GM12891 (cell line): ENCODE measurements around the gene NKX6-2.
"Not testable (repeated sequence)": the region's sequence is repeated elsewhere in the genome, so short reads cannot be mapped to it uniquely, and the experiment has no call there.

Source experiments
- DNase-seq: peaks from one replicate; pipeline ENCODE4 v3.0.0; 2011; ENCODE audit warnings: low spot score; ENCODE audit not compliant: insufficient read length
- FAIRE-seq: peaks from 2 replicates; lab custom pipeline; 2011; peaks lifted over from hg19 to GRCh38; lab: Jason Lieb, UNC
- PAX5 ChIP-seq: IDR thresholded peaks from 2 replicates; pipeline ENCODE4 v1.6.1; 2011; ENCODE audit warnings: low read length, moderate library complexity, mild to moderate bottlenecking; ENCODE audit not compliant: insufficient read depth, severe bottlenecking
- POLR2A ChIP-seq: IDR thresholded peaks from 2 replicates; pipeline ENCODE4 v1.6.1; 2011; ENCODE audit warnings: low read depth, low read length, control low read depth
- POLR2AphosphoS5 ChIP-seq: IDR thresholded peaks from 2 replicates; pipeline ENCODE4 v1.6.1; 2011; ENCODE audit warnings: low read depth, low read length, control low read depth
- POU2F2 ChIP-seq: IDR thresholded peaks from 2 replicates; pipeline ENCODE4 v1.6.1; 2011; ENCODE audit warnings: low read depth, mild to moderate bottlenecking, control low read depth, low read length, moderate library complexity
- SPI1 ChIP-seq: IDR thresholded peaks from 2 replicates; pipeline ENCODE4 v1.6.1; 2011; ENCODE audit warnings: low read depth, low read length, control low read depth
- TAF1 ChIP-seq: IDR thresholded peaks from 2 replicates; pipeline ENCODE4 v1.6.1; 2011; ENCODE audit warnings: low read depth, low read length, control low read depth

The NKX6-2 gene

DNA sequence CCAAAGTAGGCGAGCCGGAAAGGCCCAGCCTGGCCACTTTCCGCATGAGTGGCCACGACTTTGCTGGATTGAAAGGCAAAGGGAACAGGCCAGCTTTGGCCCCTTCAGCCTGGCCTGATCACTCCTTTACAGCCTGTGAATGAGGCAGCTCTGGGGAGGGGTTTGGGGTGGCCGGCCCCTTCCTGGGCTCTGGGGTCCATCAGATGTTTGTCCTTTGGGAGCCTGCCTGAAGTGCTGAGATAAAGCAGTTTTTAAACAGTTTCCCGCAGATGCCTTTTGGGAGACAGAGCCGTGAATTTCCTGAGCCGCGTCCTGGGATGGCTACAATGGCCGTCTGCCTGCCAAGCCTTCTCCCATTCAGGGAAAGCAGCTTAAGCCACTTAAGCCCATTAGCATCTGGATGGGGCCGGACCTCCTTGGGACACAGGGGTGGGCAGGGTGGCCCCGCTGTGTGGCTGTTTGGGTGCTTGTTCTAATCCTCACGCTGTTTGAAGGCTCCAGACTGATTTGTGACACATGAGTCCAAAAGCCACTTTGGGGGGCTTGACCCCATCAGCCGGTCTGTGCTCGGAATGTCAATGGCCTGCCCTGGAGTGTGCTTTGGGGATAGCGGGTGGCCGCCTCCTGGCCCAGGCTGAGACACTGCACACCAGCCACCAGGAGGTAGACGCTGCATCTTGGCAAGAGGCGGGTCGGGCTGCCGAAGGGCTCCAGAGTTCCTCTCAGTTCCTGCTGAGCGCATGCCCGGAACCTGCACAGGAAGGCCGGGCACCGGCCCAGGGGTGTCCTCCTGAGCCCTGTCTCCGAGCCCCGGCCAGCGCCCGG is 38.9 kb downstream of the NKX6-2 start:
- no peak for FAIRE-seq
- DNase-seq, result no peak
- TF ChIP-seq POU2F2, result no peak
- TF ChIP-seq PAX5, result no peak
- TF ChIP-seq POLR2A, result no peak
- no peak for TF ChIP-seq SPI1
- no peak for TF ChIP-seq POLR2AphosphoS5
- no peak for TF ChIP-seq TAF1

GRCh38 chr10:132746386-132746785 is 39.6 kb downstream of the NKX6-2 start:
- FAIRE-seq (no peak), DNase-seq (no peak)
- no peak for TF ChIP-seq POLR2A
- no peak for TF ChIP-seq SPI1
- TF ChIP-seq POU2F2, result no peak
- no peak for TF ChIP-seq TAF1
- no peak for TF ChIP-seq POLR2AphosphoS5
- TF ChIP-seq PAX5, result no peak

- FAIRE-seq (no peak), DNase-seq (no peak)
- TF ChIP-seq SPI1, result no peak
- no peak for TF ChIP-seq POU2F2
- no peak for TF ChIP-seq TAF1
- no peak for TF ChIP-seq POLR2AphosphoS5
- no peak for TF ChIP-seq PAX5
- TF ChIP-seq POLR2A, result no peak
Measured at GRCh38 chr10:132745971-132746370, 40.0 kb downstream of the NKX6-2 start.

DNA sequence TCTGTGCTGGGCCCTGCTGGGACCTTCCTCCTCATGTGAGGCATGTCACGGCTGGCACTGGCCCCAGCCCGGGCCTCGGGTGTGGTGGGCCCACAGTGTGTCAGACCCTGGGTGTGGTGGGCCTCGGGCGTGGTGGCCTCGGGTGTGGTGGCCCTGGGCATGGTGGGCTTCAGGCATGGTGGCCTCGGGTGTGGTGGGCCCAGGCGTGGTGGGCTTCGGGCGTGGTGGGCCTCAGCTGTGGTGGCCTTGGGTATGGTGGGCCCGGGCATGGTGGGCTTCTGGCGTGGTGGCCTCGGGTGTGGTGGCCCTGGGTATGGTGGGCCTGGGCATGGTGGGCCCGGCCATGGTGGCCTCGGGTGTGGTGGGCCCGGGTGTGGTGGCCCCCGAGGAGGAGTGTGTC is 40.4 kb downstream of the NKX6-2 start:
- no peak for DNase-seq
- no peak for FAIRE-seq
- TF ChIP-seq POLR2AphosphoS5 (no peak), POU2F2 (no peak), POLR2A (no peak), SPI1 (no peak), PAX5 (no peak), TAF1 (no peak)

DNA sequence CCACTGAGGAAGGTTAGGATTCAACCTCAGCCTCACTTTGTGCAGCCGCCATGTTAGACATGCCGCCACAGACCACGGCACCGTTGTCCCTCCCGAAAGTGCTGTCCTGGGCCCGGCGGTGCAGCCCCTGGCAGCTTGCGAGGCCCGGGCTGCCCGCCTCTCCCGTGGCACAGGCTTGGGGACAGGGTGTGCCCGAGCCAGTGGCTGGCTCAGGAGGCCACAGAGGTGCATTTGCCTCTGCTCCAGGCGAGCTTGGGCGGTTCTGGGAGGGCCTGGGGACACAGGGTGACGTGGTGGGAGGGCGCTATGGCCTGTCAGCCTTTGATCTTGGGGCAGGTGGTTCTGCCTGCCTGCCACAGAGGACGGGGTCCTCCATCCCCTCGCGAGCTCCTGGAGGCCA is 41.1 kb downstream of the NKX6-2 start:
- DNase-seq, result no peak
- FAIRE-seq, result no peak
- TF ChIP-seq POU2F2 (no peak), POLR2A (no peak), SPI1 (no peak), PAX5 (no peak), POLR2AphosphoS5 (no peak), TAF1 (no peak)

GRCh38 chr10:132743925-132744490 is 41.9 kb downstream of the NKX6-2 start:
- no peak for FAIRE-seq
- no peak for DNase-seq
- TF ChIP-seq TAF1 (no peak), PAX5 (no peak), POU2F2 (no peak), SPI1 (no peak), POLR2AphosphoS5 (no peak), POLR2A (no peak)

DNA sequence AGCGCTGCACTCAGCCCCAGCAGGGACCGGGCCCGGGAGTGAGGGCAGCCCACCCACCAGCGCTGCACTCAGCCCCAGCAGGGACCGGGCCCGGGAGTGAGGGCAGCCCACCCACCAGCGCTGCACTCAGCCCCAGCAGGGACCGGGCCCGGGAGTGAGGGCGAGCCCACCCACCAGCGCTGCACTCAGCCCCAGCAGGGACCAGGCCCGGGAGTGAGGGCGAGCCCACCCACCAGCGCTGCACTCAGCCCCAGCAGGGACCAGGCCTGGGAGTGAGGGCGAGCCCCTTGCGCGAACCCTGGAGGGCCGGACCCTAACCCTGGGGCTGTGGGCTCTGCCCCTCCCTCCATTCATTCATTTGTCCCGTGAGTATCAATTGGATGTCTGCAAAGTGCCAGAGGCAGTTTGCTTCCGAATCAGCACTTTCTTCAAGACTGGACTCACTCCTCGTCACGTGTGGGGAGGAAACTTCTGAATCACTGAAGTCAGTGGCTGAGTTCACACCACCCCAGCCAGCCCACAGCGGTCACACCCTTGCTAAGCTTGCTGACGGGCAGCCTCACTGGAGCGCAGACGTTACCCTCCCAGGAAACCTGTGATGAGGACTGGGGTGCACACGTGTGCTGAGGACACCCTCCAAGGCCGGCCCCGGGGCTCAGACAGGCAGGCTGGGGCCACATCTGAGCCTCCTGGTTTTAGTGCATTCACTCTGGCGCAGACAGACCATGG is 42.6 kb downstream of the NKX6-2 start:
- not testable (repeated sequence) for FAIRE-seq, DNase-seq

- FAIRE-seq (no peak), DNase-seq (no peak)
- no peak for TF ChIP-seq POLR2AphosphoS5
- no peak for TF ChIP-seq POLR2A
Measured at GRCh38 chr10:132742837-132743194, 43.1 kb downstream of the NKX6-2 start.

- TF ChIP-seq SPI1 (no peak), POU2F2 (no peak), POLR2AphosphoS5 (no peak), TAF1 (no peak), POLR2A (no peak), PAX5 (no peak)
- no peak for FAIRE-seq
- no peak for DNase-seq
Measured at GRCh38 chr10:132742167-132742836, 43.6 kb downstream of the NKX6-2 start.
